ENCODE data around the gene FOXA1. TPM values are rescaled to one million over a fixed set of nuclear protein-coding genes. Genes with fewer than 3 reads are reported as not detected.

Gene FOXA1
- total RNA-seq, 1 experiment from 2014 or later, result 11.2 TPM

GRCh38 chr14:37586797-37587130 lies 8.3 kb downstream of the FOXA1 start:
- BruUV-seq (replicated peaks), result no TSS peak
- Mint-ChIP-seq H3K4me3 (ENCODE audit: unreplicated experiment) (no peak overlapping the region), H3K27ac (ENCODE audit: low read depth, unreplicated experiment) (no peak overlapping the region), H3K27me3 (ENCODE audit: insufficient read depth, unreplicated experiment) (no peaks in the 10 kb centered on the region), H3K9me3 (ENCODE audit: unreplicated experiment) (no peaks in the 10 kb centered on the region), H3K36me3 (ENCODE audit: insufficient read depth, unreplicated experiment) (no peaks in the 10 kb centered on the region), H3K4me1 (ENCODE audit: insufficient read depth, unreplicated experiment) (no peaks in the 10 kb centered on the region)
- intact Hi-C loops (cut with micrococcal nuclease), result no loop called here
- DNase-seq (ENCODE audit: unreplicated experiment), result no peak
- CTCF ChIA-PET, result no interaction called here
- POLR2A ChIA-PET, result no interaction called here
- TF ChIP-seq, protein P1, sequence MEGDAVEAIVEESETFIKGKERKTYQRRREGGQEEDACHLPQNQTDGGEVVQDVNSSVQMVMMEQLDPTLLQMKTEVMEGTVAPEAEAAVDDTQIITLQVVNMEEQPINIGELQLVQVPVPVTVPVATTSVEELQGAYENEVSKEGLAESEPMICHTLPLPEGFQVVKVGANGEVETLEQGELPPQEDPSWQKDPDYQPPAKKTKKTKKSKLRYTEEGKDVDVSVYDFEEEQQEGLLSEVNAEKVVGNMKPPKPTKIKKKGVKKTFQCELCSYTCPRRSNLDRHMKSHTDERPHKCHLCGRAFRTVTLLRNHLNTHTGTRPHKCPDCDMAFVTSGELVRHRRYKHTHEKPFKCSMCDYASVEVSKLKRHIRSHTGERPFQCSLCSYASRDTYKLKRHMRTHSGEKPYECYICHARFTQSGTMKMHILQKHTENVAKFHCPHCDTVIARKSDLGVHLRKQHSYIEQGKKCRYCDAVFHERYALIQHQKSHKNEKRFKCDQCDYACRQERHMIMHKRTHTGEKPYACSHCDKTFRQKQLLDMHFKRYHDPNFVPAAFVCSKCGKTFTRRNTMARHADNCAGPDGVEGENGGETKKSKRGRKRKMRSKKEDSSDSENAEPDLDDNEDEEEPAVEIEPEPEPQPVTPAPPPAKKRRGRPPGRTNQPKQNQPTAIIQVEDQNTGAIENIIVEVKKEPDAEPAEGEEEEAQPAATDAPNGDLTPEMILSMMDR (IDR thresholded peaks at IDR 0.05; ENCODE audit: unreplicated experiment), result no peak

DNA sequence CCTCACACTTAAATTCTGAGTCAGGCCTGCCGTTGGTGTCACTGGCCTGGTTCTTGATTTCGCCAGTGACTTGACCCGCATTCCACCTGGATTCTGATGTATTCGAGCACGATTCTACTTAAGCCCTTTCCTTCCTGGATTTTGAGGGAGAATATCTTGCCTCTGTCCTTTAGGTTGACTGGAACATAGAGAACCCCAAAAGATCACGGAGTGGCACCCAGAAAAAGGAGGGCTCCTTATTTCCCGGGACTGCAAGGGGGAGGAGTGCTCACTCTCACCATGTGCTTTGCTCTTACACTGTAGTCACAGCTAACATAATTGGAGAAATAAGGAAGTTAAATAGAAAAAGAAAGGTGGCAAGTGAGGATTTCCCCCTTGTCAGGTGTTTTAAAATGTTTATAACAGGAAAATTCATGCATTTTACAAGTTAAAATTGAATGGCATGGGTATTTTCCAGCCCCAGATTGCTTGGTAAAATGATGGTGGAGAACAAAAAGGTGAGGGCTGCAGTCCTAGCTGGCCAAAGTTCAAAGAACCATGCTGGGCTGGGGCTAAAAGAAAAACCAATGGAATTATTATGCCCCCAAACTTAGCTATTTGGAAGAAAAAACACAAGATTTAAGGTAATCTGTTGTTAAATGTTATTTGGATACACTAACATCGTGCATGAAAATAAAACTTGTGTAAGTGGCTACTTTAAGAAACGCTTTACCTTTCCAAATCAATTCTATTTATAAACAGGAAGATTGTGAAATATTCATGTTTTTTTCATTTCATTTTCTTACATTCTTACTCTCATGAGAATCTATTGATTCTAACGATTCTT lies 8.9 kb downstream of the FOXA1 start:
- intact Hi-C loops (cut with micrococcal nuclease), result no loop called here
- Mint-ChIP-seq H3K9me3 (ENCODE audit: unreplicated experiment) (no peaks in the 10 kb centered on the region), H3K27me3 (ENCODE audit: insufficient read depth, unreplicated experiment) (no peaks in the 10 kb centered on the region), H3K4me1 (ENCODE audit: insufficient read depth, unreplicated experiment) (no peaks in the 10 kb centered on the region), H3K27ac (ENCODE audit: low read depth, unreplicated experiment) (no peak overlapping the region), H3K36me3 (ENCODE audit: insufficient read depth, unreplicated experiment) (no peaks in the 10 kb centered on the region), H3K4me3 (ENCODE audit: unreplicated experiment) (no peak overlapping the region)
- CTCF ChIA-PET, result interaction anchor here (1.9 kb wide), 1 partner anchor 7 kb away, joined by 9 read pairs; no protein-coding TSS in a partner anchor
- POLR2A ChIA-PET, result no interaction called here
- BruUV-seq (replicated peaks), result no TSS peak
- no peak for DNase-seq (ENCODE audit: unreplicated experiment)
- TF ChIP-seq, protein P1 (IDR thresholded peaks at IDR 0.05; ENCODE audit: unreplicated experiment), result no peak

GRCh38 chr14:37585101-37585511 lies 9.9 kb downstream of the FOXA1 start:
- no peak for DNase-seq (ENCODE audit: unreplicated experiment)
- no TSS peak for BruUV-seq (replicated peaks)
- Mint-ChIP-seq H3K27me3 (ENCODE audit: insufficient read depth, unreplicated experiment) (no peaks in the 10 kb centered on the region), H3K4me1 (ENCODE audit: insufficient read depth, unreplicated experiment) (peaks cover 8% of the 10 kb centered on the region), H3K36me3 (ENCODE audit: insufficient read depth, unreplicated experiment) (no peaks in the 10 kb centered on the region), H3K4me3 (ENCODE audit: unreplicated experiment) (no peak overlapping the region), H3K9me3 (ENCODE audit: unreplicated experiment) (no peaks in the 10 kb centered on the region), H3K27ac (ENCODE audit: low read depth, unreplicated experiment) (no peak overlapping the region)
- ChIA-PET CTCF (interaction anchor here (1.9 kb wide), 1 partner anchor 9 kb away, joined by 9 read pairs; no protein-coding TSS in a partner anchor), POLR2A (no interaction called here)
- TF ChIP-seq, protein P1 (IDR thresholded peaks at IDR 0.05; ENCODE audit: unreplicated experiment), result no peak
- intact Hi-C loops (cut with micrococcal nuclease), result no loop called here

GRCh38 chr14:37584211-37585100 lies 10.6 kb downstream of the FOXA1 start:
- TF ChIP-seq, protein P1 (IDR thresholded peaks at IDR 0.05; ENCODE audit: unreplicated experiment), result no peak
- no peak overlapping the region for H3K27ac Mint-ChIP-seq (ENCODE audit: low read depth, unreplicated experiment)

More at GRCh38 chr14:37584211-37585100, 10.6 kb downstream of the FOXA1 start:
- CTCF ChIA-PET, result interaction anchor here (1.9 kb wide), 1 partner anchor 9 kb away, joined by 9 read pairs; no protein-coding TSS in a partner anchor
- H3K9me3 Mint-ChIP-seq (ENCODE audit: unreplicated experiment), result no peaks in the 10 kb centered on the region
- BruUV-seq (replicated peaks), result no TSS peak
- H3K36me3 Mint-ChIP-seq (ENCODE audit: insufficient read depth, unreplicated experiment), result no peaks in the 10 kb centered on the region
- no peak overlapping the region for H3K4me3 Mint-ChIP-seq (ENCODE audit: unreplicated experiment)
- no peaks in the 10 kb centered on the region for H3K27me3 Mint-ChIP-seq (ENCODE audit: insufficient read depth, unreplicated experiment)
- POLR2A ChIA-PET, result no interaction called here
- intact Hi-C loops (cut with micrococcal nuclease), result no loop called here
- H3K4me1 Mint-ChIP-seq (ENCODE audit: insufficient read depth, unreplicated experiment), result peaks cover 14% of the 10 kb centered on the region
- DNase-seq (ENCODE audit: unreplicated experiment), result no peak
